CD14-positive monocyte (primary cell): ENCODE measurements around the gene CCDC43. TPM values are rescaled to one million over a fixed set of nuclear protein-coding genes. Genes with fewer than 3 reads are reported as not detected.

ENCODE experiments used
- DNase-seq, 3 donors: peaks; one replicate each; pipeline ENCODE4 v3.0.0-alpha.2; 2011 to 2022
- H2AFZ ChIP-seq: 2 replicates; pipeline ENCODE4 v1.6.0; 2012; ENCODE audit warnings: mild to moderate bottlenecking, low read depth, low read length, inconsistent platforms; ENCODE audit not compliant: insufficient read depth, poor library complexity, severe bottlenecking
- H3K27ac ChIP-seq, 2 donors: 1 replicate in 1 of 2; 2 replicates in 1 of 2; pipeline ENCODE4 v1.5.1; 2012 to 2013; ENCODE audit warnings: low read length in 2 of 2, control low read depth in 1 of 2, inconsistent platforms in 1 of 2, low read depth in 1 of 2, mild to moderate bottlenecking in 1 of 2
- H3K27me3 ChIP-seq, 2 donors: one replicate each; pipeline versions ENCODE4 v1.6.0 to v1.6.1; 2011 to 2013; ENCODE audit warnings: low read length in 2 of 2; ENCODE audit not compliant: control insufficient read depth in 2 of 2, insufficient read depth in 2 of 2
- H3K36me3 ChIP-seq, 2 donors: replicated peaks in 1 of 2; 1 replicate in 1 of 2; 2 replicates in 1 of 2; pipeline versions ENCODE4 v1.5.1 to v1.6.1; 2012 to 2013; ENCODE audit warnings: low read length in 2 of 2, control low read depth in 1 of 2, inconsistent platforms in 1 of 2, mild to moderate bottlenecking in 1 of 2; ENCODE audit not compliant: insufficient read depth in 2 of 2, control insufficient read depth in 1 of 2
- H3K4me1 ChIP-seq, 2 donors: 1 replicate in 1 of 2; 2 replicates in 1 of 2; pipeline versions ENCODE4 v1.5.1 to v1.6.1; 2012 to 2013; ENCODE audit warnings: low read length in 2 of 2, control low read depth in 1 of 2, inconsistent platforms in 1 of 2, mild to moderate bottlenecking in 1 of 2, moderate library complexity in 1 of 2; ENCODE audit not compliant: insufficient read depth in 2 of 2, control insufficient read depth in 1 of 2
- H3K4me2 ChIP-seq: replicated peaks from 2 replicates; pipeline ENCODE3; 2012; ENCODE audit warnings: low read length, moderate library complexity, mild to moderate bottlenecking; ENCODE audit not compliant: poor library complexity, severe bottlenecking; ENCODE audit errors: extremely low read depth
- H3K4me3 ChIP-seq, 3 experiments: fragments of 200-600 bp in 1 of 3; sonication (generic) in 1 of 3; replicated peaks in 1 of 3; 1 replicate in 2 of 3; 2 replicates in 1 of 3; pipeline ENCODE4 v1.5.1; 2011 to 2013; ENCODE audit warnings: low read length in 3 of 3, mild to moderate bottlenecking in 3 of 3, control low read depth in 2 of 3, low read depth in 2 of 3, inconsistent platforms in 1 of 3, moderate library complexity in 1 of 3
- H3K79me2 ChIP-seq: 2 replicates; pipeline ENCODE4 v1.6.0; 2012; ENCODE audit warnings: mild to moderate bottlenecking, control low read depth, inconsistent platforms, low read length, moderate library complexity; ENCODE audit not compliant: insufficient read depth
- H3K9ac ChIP-seq: 2 replicates; pipeline ENCODE4 v1.6.0; 2017; ENCODE audit warnings: low read length, mild to moderate bottlenecking; ENCODE audit not compliant: insufficient read depth, poor library complexity, severe bottlenecking
- H3K9me3 ChIP-seq, 2 donors: replicated peaks in 1 of 2; 1 replicate in 1 of 2; 2 replicates in 1 of 2; pipeline versions ENCODE4 v1.5.1 to v1.6.1; 2012 to 2013; ENCODE audit warnings: low read length in 2 of 2, control low read depth in 1 of 2; ENCODE audit not compliant: control insufficient read depth in 1 of 2, insufficient read depth in 1 of 2
- H4K20me1 ChIP-seq: 2 replicates; pipeline ENCODE4 v1.6.0; 2012; ENCODE audit warnings: mild to moderate bottlenecking, low read length, control low read depth, moderate library complexity; ENCODE audit not compliant: insufficient read depth
- H3K27ac Mint-ChIP-seq, 7 donors: one replicate each; pipeline ENCODE4 v1.8.0; 2020; ENCODE audit warnings: mild to moderate bottlenecking in 7 of 7, mixed read lengths in 7 of 7, moderate library complexity in 6 of 7, inconsistent platforms in 2 of 7
- H3K27me3 Mint-ChIP-seq, 3 donors: one replicate each; pipeline ENCODE4 v1.8.0; 2021 to 2022; ENCODE audit warnings: low read depth in 3 of 3, mild to moderate bottlenecking in 3 of 3, mixed read lengths in 3 of 3, moderate library complexity in 3 of 3, inconsistent platforms in 1 of 3
- H3K36me3 Mint-ChIP-seq, 2 donors: one replicate each; pipeline ENCODE4 v1.8.0; 2020; ENCODE audit warnings: mixed read lengths in 2 of 2, inconsistent platforms in 1 of 2, mild to moderate bottlenecking in 1 of 2
- H3K4me1 Mint-ChIP-seq: one replicate; pipeline ENCODE4 v1.8.0; 2020; ENCODE audit warnings: mild to moderate bottlenecking, mixed read lengths
- H3K4me3 Mint-ChIP-seq, 2 donors: one replicate each; pipeline ENCODE4 v1.8.0; 2020; ENCODE audit warnings: mild to moderate bottlenecking in 2 of 2, mixed read lengths in 2 of 2, moderate library complexity in 1 of 2
- H3K9me3 Mint-ChIP-seq, 7 donors: one replicate each; pipeline ENCODE4 v1.8.0; 2020 to 2022; ENCODE audit warnings: mixed read lengths in 7 of 7, mild to moderate bottlenecking in 6 of 7, moderate library complexity in 6 of 7, inconsistent platforms in 2 of 7
- WGBS: methylation state at CpG from one replicate; pipeline ENCODE4 v1.1.5; 2013; ENCODE audit warnings: missing lambda C conversion rate; ENCODE audit not compliant: insufficient coverage; 5-methylcytosine and 5-hydroxymethylcytosine counted together
- intact Hi-C, 2 donors: fragments of 100-400 bp; cut with micrococcal nuclease; formaldehyde crosslinking; loops; one replicate each; pipeline versions ENCODE4 v1.15.0 to v1.15.1; 2023
- polyA plus RNA-seq, 3 donors: library from polyadenylated mRNA; depleted of rRNA in 1 of 3; unstranded in 2 of 3; stranded (reverse) in 1 of 3; fragments of 300-500 nt in 2 of 3; fragments of >200 nt in 1 of 3; fragmentation: Illumina TruSeq in 2 of 3; gene quantifications; 1 replicate in 2 of 3; 2 replicates in 1 of 3; pipeline ENCODE4 v1.2.3, GENCODE V29; 2012 to 2021
- TF ChIP-seq, protein P1 (sequence below): fragments of 200-600 bp; IDR thresholded peaks from one replicate; pipeline ENCODE4 v1.8.0; 2022; ENCODE audit warnings: antibody characterized with exemption, mild to moderate bottlenecking

The CCDC43 gene
- polyA plus RNA-seq, 3 donors: 6.9 to 19.7 (median 12.8) TPM

DNA sequence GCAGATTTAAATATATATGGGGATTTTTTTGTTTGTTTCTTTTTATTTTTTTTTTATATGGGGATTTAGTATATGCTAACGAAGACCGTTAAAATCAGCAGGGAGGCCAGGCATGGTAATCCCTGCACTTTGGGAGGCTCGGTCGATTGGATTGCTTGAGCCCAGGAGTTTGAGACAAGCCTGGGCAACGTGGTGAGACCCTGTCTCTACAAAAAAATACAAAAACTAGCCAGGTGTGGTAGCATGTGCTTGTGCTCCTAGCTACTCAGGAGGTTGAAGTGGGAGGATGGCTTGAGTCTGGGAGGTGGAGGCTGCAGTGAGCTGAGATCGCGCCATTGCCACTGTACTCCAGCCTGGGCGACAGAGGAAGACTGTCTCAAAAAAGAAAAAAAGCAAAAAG lies 55.6 kb downstream of the CCDC43 start:
- Mint-ChIP-seq H3K27ac (no peak overlapping the region), H3K27me3 (peaks cover 4 to 9% (median 4%) of the 10 kb centered on the region in 3 donors), H3K4me1 (peaks cover 2% of the 10 kb centered on the region), H3K36me3 (no peaks in the 10 kb centered on the region), H3K9me3 (peaks cover 0 to 3% (median 0%) of the 10 kb centered on the region in 7 donors), H3K4me3 (no peak overlapping the region)
- 100% methylated on average over 1 of the region's 8 CpGs for WGBS
- intact Hi-C loops: loop anchor here in 1 of 2 donors (2.0 kb wide), 1 partner anchor 101 kb away; no protein-coding TSS in a partner anchor
- no peak overlapping the region for H3K4me2 ChIP-seq
- no peaks in the 10 kb centered on the region for H3K27me3 ChIP-seq
- no peaks in the 10 kb centered on the region for H3K36me3 ChIP-seq
- no peak for DNase-seq
- no peak overlapping the region for H3K9ac ChIP-seq
- no peak overlapping the region for H3K27ac ChIP-seq
- H3K4me1 ChIP-seq: peaks cover 2% of the 10 kb centered on the region in 2 donors
- H2AFZ ChIP-seq: no peak overlapping the region
- no peaks in the 10 kb centered on the region for H3K9me3 ChIP-seq
- TF ChIP-seq, protein P1, sequence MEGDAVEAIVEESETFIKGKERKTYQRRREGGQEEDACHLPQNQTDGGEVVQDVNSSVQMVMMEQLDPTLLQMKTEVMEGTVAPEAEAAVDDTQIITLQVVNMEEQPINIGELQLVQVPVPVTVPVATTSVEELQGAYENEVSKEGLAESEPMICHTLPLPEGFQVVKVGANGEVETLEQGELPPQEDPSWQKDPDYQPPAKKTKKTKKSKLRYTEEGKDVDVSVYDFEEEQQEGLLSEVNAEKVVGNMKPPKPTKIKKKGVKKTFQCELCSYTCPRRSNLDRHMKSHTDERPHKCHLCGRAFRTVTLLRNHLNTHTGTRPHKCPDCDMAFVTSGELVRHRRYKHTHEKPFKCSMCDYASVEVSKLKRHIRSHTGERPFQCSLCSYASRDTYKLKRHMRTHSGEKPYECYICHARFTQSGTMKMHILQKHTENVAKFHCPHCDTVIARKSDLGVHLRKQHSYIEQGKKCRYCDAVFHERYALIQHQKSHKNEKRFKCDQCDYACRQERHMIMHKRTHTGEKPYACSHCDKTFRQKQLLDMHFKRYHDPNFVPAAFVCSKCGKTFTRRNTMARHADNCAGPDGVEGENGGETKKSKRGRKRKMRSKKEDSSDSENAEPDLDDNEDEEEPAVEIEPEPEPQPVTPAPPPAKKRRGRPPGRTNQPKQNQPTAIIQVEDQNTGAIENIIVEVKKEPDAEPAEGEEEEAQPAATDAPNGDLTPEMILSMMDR: no peak
- no peaks in the 10 kb centered on the region for H4K20me1 ChIP-seq
- no peaks in the 10 kb centered on the region for H3K79me2 ChIP-seq
- no peak overlapping the region for H3K4me3 ChIP-seq

DNA sequence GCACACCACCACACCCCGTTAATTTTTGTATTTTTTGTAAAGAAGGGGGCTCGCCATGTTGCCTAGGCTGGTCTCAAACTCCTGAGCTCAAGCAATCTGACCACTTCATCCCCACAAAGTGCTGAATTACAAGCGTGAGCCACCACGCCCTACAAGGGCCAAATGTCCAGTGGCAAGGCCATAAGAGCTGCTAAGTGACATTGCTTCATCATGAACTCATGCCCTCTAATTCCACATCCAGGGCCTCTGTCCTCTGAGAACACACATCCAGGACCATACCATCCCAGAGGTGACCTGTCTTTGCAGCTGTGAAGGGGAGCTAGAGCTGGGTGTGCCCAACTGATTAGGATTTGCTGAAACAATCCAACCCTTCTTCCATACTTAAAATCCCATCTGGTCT lies 58.9 kb downstream of the CCDC43 start:
- H3K36me3 ChIP-seq: no peaks in the 10 kb centered on the region
- intact Hi-C loops: no loop called here
- no peak for DNase-seq
- no peaks in the 10 kb centered on the region for H3K27me3 ChIP-seq
- no peaks in the 10 kb centered on the region for H3K36me3 Mint-ChIP-seq
- no peaks in the 10 kb centered on the region for H3K9me3 ChIP-seq
- H3K9me3 Mint-ChIP-seq: peaks cover 0 to 6% (median 0%) of the 10 kb centered on the region in 7 donors
- H3K27me3 Mint-ChIP-seq: peaks cover 0 to 6% (median 4%) of the 10 kb centered on the region in 3 donors
- H4K20me1 ChIP-seq: no peaks in the 10 kb centered on the region
- H3K4me3 ChIP-seq: no peak overlapping the region
- 100% methylated on average over 3 of the region's 4 CpGs for WGBS
- TF ChIP-seq, protein P1: no peak
- H3K4me1 ChIP-seq: peaks cover 13 to 15% of the 10 kb centered on the region in 2 donors
- no peak overlapping the region for H2AFZ ChIP-seq
- H3K79me2 ChIP-seq: no peaks in the 10 kb centered on the region
- H3K9ac ChIP-seq: no peak overlapping the region
- no peak overlapping the region for H3K4me3 Mint-ChIP-seq
- no peak overlapping the region for H3K27ac ChIP-seq
- H3K4me2 ChIP-seq: no peak overlapping the region
- H3K27ac Mint-ChIP-seq: no peak overlapping the region
- H3K4me1 Mint-ChIP-seq: peaks cover 18% of the 10 kb centered on the region
